GM03348 (cell line): Measurements from ENCODE around the gene MSS51.

ENCODE experiments used
- DNase-seq: peaks from one replicate; pipeline ENCODE4 v3.0.0; 2012; ENCODE audit warnings: low spot score

The MSS51 gene

GRCh38 chr10:73433538-73433867 is at the start of gene MSS51:
TSS of gene MSS51 (minus strand) at chr10:73433561. CDS start at chr10:73428284, 5,277 bp downstream.
- DNase-seq = no peak

DNA sequence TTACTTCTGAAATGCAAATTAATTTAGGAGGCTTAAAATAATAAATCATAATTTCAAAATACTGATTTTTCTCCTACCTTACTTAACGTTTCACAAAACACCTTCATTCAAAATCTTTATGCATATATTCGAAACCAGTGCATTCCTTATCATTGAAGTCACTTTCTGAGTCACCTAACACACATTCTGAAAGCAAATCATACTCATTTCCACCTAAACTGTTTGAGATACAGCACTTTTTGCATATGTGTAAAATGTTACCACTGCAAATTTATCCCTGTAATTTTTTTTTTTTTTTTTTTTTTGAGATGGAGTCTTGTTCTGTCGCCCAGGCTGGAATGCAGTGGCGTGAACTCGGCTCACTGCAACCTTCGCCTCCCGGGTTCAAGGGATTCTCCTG is 46.8 kb upstream of the MSS51 start:
- DNase-seq = peak; percentile 50

GRCh38 chr10:73478636-73479035 is 45.3 kb upstream of the MSS51 start:
- DNase-seq = no peak

GRCh38 chr10:73471226-73471625 is 37.9 kb upstream of the MSS51 start:
- no peak for DNase-seq

DNA sequence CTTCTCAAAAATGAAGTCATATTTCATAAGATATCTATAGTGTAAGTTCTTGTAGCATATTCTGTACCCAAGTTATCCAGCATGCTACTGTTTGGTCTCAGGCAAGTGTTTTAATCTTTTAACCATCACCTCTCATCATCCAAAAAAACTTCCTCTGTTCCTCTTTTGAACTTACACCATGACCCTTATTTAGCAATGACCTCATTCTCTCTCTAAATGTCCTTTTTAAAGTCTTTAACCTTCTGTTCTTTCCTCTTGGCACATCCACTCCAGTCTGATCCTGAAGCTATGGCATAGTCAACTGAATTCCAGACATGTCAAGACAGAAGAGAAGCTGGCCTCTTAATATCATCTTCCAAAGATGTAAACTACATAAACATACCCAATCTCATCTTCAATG is 36.2 kb upstream of the MSS51 start:
- no peak for DNase-seq

DNA sequence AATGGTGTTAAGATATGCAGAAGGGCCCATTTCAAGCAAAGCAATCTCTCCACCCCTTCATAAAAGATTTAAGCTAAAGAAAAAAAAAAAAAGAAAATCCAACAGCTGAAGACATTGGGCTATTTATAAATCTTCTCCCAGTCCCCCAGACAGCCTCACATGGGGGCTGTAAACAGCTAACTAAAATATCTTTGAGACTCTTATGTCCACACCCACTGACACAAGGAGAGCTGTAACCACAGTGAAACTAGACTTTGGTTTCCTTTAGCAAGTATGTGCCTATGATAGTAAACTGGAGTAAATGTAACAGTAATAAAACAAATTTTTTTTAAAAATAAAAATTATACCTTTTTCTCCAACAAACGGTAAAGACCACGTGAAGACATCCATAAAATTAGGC is 33.8 kb upstream of the MSS51 start:
- no peak for DNase-seq

- no peak for DNase-seq
Measured at GRCh38 chr10:73465978-73466726, 32.8 kb upstream of the MSS51 start.

DNA sequence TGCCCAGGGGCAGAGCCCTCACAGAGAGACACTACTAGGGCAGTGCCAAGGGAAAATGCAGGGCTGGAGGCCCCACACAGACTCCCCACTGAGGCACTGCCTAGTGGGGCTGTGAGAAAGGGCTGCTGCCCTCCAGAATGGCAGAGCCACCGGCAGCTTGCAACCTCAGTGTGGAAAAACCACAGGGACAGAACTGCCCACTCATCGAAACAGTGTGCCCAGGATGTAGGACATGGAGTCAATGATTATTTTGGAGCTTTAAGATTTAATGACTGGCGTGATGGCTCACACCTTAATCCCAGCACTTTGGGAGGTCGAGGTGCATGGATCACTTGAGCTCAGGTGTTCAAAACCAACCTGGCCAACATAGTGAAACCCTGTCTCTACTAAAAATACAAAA is 27.5 kb upstream of the MSS51 start:
- no peak for DNase-seq

GRCh38 chr10:73459683-73460314 is 26.4 kb upstream of the MSS51 start:
- no peak for DNase-seq

DNA sequence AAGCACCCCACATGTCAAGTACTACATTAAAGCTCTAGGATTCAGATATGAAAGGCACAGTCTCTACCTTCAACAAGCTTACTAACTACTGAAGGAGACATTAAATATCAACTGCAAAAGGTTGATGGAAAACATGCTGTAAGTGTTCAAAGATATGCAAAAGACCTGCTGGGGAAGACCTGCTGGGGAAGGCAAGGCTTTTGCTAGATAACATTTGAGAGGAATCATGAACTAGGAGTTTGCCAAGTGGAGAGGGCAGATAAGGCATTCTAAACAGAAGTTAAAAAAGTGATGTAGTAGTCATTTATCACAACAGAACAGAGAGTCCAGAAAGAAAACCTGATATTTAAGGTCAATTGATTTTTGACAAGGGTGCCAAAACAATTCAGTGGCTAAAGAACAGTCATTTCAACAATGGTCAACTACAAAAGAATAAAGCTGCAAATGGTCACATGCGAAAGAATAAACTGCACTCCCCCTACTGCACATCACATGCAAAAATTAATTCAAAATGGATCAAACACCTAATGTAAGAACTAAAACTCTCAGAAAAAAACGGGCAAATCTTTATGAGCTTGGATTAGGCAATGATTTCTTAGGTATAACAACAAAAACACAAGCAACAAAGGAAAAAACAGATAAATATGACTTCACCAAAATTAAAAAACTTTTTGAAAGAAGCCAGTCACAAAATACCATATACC is 23.0 kb upstream of the MSS51 start:
- peak; percentile 2 for DNase-seq

- DNase-seq = no peak
Measured at GRCh38 chr10:73449113-73449512, 15.8 kb upstream of the MSS51 start.

DNA sequence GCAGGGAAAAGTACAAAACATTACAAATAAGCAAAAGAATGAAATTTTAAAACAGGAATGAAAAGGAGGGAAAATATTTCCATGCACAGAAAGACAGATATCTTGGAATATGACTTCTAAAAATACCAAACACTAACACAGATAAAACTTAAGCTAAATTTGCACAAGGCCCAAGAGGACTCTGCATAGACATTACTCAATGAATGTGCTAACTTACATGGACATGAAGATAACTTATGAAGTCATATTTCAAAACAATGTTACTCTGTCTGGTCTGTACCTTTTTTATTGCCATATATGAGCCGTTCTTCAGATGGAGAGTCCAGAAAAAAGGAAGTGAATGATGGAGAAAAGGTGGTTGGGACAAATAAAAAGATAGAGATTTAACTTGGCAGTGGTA is 15.0 kb upstream of the MSS51 start:
- no peak for DNase-seq

GRCh38 chr10:73446926-73447325 is 13.6 kb upstream of the MSS51 start:
- no peak for DNase-seq

GRCh38 chr10:73444457-73444856 is 11.1 kb upstream of the MSS51 start:
- no peak for DNase-seq

GRCh38 chr10:73439605-73440312 is 6.4 kb upstream of the MSS51 start:
- DNase-seq = peak; percentile 74

- DNase-seq = peak; percentile 33
Measured at GRCh38 chr10:73439055-73439454, 5.7 kb upstream of the MSS51 start.

- DNase-seq = no peak
Measured at GRCh38 chr10:73432646-73433537, 469 bp downstream of the MSS51 start.

- no peak for DNase-seq
Measured at GRCh38 chr10:73426318-73426717, 7.0 kb downstream of the MSS51 start.

DNA sequence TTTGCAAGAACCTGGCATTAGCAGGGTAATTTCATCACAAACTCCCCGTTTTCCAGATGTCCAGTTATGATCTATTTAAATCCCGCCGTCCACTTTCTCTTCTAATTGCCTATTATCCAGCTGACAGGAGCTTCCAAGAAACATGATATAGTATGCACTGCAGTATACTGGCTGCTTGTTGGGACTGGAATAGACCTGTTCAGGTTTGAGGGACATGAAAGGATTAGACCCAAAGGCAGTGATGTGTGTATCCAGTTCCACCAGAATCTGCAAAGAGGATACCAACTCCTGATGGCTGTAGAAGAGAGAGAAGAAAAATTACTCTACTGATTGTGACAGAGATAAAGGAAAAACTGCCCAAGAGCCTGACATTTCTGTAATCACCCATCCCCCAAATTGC is 8.9 kb downstream of the MSS51 start:
- DNase-seq = no peak

DNA sequence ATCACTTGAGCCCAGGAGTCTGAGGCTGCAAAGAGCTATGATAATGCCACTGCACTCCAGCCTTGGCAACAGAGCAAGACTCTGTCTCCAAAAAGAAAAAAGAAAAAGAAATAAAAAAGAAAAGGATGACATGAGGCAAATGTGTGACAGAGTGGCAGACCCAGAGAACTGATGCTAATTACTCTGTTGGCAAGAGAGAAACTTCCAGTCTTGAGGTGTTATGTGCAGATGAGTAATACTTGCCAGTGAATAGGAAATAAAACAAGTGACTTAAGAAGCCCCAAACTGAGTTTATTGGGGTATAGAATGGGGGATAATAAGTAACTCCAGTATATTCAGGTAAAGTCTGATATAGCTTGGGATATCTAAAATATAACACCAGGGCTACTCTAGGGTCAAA is 10.1 kb downstream of the MSS51 start:
- DNase-seq = no peak

GRCh38 chr10:73416571-73416970 is 16.8 kb downstream of the MSS51 start:
- no peak for DNase-seq
